GM18498 (cell line): ENCODE data around the gene CFAP161.
"Not testable (repeated sequence)": the region's sequence is repeated elsewhere in the genome, so short reads cannot be mapped to it uniquely, and the experiment has no call there.

Experiments
- ATAC-seq: cut with Tn5 transposase; IDR thresholded peaks from one replicate; pipeline ENCODE4 v1.9.1; 2021; ENCODE audit warnings: mild to moderate bottlenecking, moderate library complexity; ENCODE audit not compliant: unreplicated experiment

Gene CFAP161

DNA sequence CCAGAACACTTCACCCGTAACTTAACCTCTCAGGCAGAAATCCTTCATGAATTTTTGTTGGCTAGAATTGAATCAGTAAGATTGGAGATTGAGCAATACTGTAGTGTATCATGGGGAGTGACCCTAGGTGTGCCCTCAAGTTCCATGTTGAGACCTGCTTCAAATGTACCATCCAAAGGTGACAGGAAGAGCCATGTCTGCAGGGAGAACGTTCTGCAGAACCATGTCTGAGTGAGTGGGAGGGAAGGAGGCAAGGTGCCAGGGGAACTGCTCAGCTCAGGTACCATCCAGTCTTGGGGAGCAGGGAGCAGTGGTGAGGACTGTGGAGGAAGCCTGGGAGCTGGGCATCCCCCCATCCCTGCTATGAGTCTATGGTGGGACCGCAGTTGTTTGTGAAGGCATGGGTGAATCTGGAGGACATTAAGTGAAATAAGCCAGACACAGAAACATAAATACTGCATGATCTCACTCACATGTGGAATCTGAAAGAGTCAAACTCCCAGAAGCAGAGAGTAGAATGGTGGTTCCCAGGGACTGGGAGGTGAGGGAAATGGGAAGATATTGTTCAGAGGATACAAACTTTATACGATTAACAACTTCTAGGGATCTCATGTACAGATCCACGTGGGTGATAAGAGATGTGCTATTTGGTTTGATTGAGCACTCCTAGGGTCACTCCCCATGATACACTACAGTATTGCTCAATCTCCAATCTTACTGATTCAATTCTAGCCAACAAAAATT lies 23.3 kb downstream of the CFAP161 start:
- no peak for ATAC-seq

DNA sequence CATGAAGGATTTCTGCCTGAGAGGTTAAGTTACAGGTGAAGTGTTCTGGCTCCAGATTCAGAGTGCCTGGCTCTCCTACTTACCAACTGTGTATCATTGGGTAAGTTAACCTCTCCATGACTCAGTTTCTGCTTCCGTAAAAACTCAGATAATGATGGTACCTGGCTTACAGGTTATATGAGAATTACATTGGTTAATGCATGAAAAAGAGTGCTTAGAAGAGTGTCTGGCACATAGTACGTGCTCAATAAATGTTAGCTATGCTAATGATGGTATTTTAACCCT lies 23.8 kb downstream of the CFAP161 start:
- ATAC-seq, result no peak

DNA sequence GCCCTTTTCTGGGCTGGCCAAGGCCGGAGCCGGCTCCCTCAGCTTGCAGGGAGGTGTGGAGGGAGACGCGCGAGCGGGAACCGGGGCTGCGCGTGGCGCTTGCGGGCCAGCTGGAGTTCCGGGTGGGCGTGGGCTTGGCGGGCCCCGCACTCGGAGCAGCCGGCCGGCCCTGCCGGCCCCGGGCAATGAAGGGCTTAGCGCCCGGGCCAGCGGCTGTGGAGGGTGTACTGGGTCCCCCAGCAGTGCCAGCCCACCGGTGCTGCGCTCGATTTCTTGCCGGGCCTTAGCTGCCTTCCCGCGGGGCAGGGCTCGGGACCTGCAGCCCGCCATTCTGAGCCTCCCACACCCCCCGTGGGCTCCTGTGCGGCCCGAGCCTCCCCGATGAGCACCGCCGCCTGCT lies 24.5 kb downstream of the CFAP161 start:
- ATAC-seq, result not testable (repeated sequence)

GRCh38 chr15:81160312-81161159 lies 26.5 kb downstream of the CFAP161 start:
- no peak for ATAC-seq

GRCh38 chr15:81161160-81161673 lies 27.1 kb downstream of the CFAP161 start:
- no peak for ATAC-seq

- ATAC-seq, result no peak
These were observed 27.8 kb downstream of the CFAP161 start for GRCh38 chr15:81161851-81162250.

DNA sequence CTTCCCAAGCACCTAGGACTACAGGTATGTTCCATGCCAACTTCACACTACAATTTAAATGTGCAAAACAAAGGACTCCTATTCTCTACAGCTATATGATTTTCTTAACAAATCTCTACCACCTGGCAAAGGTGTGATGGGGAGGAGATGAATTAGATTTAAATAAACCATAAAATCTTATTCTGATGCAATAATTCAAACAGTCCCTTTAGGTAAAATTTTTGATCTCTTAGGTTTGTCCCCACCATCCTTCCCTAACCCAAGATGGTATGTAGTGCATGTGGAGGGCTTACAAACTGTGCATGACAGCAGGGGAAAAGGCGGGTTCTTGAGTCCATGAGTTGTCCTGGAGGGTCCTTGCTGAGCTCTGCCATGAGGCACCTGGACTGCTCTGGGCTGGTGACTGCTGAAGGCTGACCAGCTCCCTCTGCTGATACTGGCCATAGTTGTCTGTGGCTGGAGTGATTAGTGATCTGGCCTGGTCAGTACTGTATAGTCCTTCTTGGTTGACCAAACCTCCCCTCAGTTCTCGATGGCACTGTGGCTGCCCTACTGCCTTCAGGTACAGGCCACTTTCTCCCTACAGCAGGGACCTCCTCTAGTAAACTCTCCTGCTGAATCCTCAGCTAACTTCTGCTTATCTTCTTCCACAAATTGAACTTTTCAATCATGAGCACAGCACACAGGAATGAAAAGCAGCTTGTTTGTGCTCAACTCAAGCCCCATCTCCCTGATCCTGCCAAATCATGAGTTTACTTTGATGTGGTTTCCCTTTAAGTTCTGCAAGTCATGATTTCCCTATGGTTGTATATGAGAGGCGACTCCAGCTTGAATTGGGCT lies 30.1 kb downstream of the CFAP161 start:
- no peak for ATAC-seq

DNA sequence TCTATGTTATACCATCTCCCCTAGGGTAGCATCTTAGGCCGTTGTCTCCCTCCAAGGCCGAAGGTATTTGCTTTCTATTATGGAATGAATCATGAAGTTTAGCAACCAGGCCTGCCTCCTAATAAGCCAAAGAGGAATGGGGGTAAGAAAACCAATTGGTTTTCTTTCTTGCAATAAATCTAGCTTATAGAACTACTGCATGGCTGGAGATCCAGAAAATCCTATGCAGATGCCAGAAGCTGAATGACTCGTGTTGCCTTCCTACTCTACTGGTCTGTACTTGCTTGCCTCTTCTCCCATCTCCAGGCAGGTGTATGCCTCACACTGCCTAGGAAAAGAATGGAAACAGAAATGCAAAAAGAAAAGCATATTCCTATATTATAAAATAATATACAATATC lies 31.5 kb downstream of the CFAP161 start:
- no peak for ATAC-seq

- no peak for ATAC-seq
These were observed 32.7 kb downstream of the CFAP161 start for GRCh38 chr15:81166636-81167305.

GRCh38 chr15:81168131-81168526 lies 34.1 kb downstream of the CFAP161 start:
- ATAC-seq, result no peak

GRCh38 chr15:81168644-81169043 lies 34.6 kb downstream of the CFAP161 start:
- no peak for ATAC-seq

- ATAC-seq, result no peak
These were observed 36.4 kb downstream of the CFAP161 start for GRCh38 chr15:81170511-81170910.

- no peak for ATAC-seq
These were observed 37.2 kb downstream of the CFAP161 start for GRCh38 chr15:81171286-81171685.

DNA sequence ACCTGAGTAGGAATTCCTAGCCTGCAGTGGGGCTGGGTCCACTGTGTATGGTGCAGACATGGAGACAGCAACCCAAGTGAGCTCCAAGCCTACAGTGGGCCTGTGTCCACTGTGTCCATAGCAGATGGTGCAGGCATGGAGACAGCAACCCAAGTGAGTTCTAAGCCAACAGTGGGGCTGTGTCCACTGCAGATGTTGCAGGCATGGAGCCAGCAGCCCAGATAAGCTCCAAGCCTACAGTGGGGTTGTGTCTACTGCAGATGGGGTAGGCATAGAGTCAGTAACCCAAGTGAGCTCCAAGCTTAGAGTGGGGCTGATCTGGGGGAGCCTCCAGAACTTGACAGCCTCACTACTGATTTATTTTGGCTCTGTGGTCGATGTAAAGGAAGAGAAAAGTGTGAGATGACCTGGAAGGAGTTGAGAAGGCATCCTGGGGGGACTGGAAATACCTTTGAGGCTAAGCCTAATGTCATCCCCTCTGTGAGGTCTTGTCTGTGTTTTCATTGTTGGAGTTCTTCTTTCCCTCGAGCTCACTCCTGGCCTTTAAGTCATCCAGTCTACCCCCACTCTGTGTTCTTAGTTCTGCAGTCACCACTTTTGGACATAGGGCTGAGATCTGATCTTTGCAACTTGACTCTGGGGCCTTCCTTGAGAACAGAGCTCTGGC lies 40.2 kb downstream of the CFAP161 start:
- ATAC-seq, result no peak

- no peak for ATAC-seq
These were observed 40.8 kb downstream of the CFAP161 start for GRCh38 chr15:81174792-81175327.

DNA sequence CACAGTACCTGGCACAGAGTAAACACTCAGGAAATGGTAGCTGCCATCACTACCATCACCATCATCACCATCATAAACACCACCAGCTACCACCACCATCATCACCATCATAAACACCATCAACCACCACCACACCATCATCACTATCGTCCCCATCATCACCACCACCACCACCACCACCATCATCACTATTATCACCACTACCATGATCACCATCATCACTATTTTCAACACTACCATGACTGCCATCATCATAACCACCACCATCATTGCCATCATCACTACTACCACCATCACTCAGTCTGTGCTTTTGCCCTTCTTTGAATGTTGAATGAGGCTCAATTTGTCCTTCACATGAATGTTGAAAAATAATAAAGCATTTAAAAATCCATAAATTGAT lies 41.4 kb downstream of the CFAP161 start:
- ATAC-seq, result no peak

DNA sequence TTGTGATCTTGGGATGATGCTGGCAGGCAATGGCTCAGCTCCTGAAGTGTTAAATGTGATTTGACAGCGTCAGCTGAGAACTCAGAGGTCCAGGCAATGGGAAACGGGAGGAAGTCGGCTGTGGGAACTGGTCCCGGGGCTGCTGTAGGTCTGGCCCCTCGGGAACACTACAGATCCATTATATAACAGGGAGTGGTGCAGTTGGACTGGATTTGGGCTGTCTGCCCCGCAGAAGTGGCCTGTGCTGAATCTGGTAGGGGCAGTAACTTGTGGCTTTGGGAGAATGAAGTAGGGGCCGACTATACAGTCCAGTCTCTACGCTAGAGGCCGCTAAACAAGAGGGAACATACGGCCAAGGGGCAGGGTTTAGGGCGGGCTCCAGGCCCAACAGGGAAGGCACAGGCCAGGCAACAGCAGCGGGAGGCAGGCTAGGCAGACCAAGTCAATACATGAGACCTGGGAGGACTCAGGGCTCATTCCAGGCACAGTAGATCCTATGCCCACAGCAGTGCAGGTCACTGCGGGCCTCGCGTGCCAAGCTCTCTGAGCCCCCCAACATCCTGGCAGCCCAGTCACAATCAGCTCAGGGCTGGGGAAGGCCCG lies 42.3 kb downstream of the CFAP161 start:
- no peak for ATAC-seq

- no peak for ATAC-seq
These were observed 44.3 kb downstream of the CFAP161 start for GRCh38 chr15:81178365-81178764.

DNA sequence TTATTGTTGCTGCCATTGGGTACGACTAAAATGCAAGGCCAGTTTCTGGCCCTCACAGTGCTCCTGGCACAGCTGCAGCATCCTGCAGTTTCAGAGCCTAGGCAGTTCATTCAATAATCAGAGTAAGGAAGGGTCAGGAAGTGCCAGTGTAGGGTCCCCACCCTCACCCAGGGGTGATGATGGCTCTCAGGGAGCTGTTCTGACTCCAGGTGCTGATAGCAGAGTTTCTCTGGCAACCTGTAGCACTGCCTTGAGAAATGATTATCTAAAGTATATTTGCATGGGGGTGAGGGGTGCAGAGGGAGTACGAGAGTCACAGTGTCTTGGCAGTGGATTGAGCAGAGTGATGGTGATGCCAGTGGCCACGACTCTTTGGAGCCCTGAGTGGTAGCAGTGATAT lies 47.1 kb downstream of the CFAP161 start:
- ATAC-seq, result no peak
